Measurements from ENCODE around the gene NTN5.

- no peak for TF ChIP-seq CTCF (IDR thresholded peaks at IDR 0.05; ENCODE audit: low read depth, low read length, poor library complexity, severe bottlenecking)
- no peak for TF ChIP-seq EZH2phosphoT487 (IDR thresholded peaks at IDR 0.05; ENCODE audit: borderline replicate concordance, low read length)
These were observed 42.2 kb upstream of the NTN5 start for GRCh38 chr19:48714759-48715675.
